SK-N-SH (cell line): ENCODE measurements around the gene LHFPL6. TPM values are rescaled to one million over a fixed set of nuclear protein-coding genes. Genes with fewer than 3 reads are reported as not detected.

Experiments used
- CTCF ChIA-PET: fragments of 300-600, 350-600 bp; formaldehyde crosslinking; extraction: SDS; loops from one replicate; lab custom pipeline; 2021; lab: Yijun Ruan, JAX
- POLR2A ChIA-PET: fragments of 350-600 bp; sonication (Branson Sonifier 250); formaldehyde crosslinking; extraction: SDS; loops from one replicate; lab custom pipeline; 2020; ENCODE audit warnings: antibody characterized with exemption, inconsistent platforms; lab: Yijun Ruan, JAX
- DNase-seq: peaks from one replicate; pipeline ENCODE4 v3.0.0; 2012
- H2AFZ ChIP-seq: fragments of 200-600 bp; sonication (generic); 2 replicates; pipeline ENCODE4 v1.8.1; 2016; ENCODE audit warnings: antibody characterized with exemption, mild to moderate bottlenecking, low read depth
- H3F3A ChIP-seq: fragments of 200-600 bp; sonication (generic); replicated peaks from 2 replicates; pipeline ENCODE3; 2016; ENCODE audit warnings: antibody characterized with exemption, mild to moderate bottlenecking; ENCODE audit not compliant: insufficient read depth
- H3K27ac ChIP-seq, 2 experiments: fragments of 200-500 bp in 1 of 2; fragments of 200-600 bp in 1 of 2; sonication (Bioruptor generic) in 1 of 2; sonication (generic), shearing (Covaris generic) in 1 of 2; 2 replicates each; pipeline versions ENCODE4 v1.5.1 to v1.6.1; 2014 to 2016; ENCODE audit warnings: low read depth in 2 of 2, inconsistent platforms in 1 of 2, low read length in 1 of 2, mild to moderate bottlenecking in 1 of 2, mixed read lengths in 1 of 2
- H3K27me3 ChIP-seq: fragments of 200-600 bp; sonication (generic), shearing (Covaris generic); 2 replicates; pipeline ENCODE4 v1.6.1; 2016; ENCODE audit warnings: mixed run types; ENCODE audit not compliant: insufficient read depth
- H3K36me3 ChIP-seq, 2 experiments: fragments of 200-500 bp in 1 of 2; fragments of 200-600 bp in 1 of 2; sonication (Bioruptor generic) in 1 of 2; sonication (generic) in 1 of 2; replicated peaks in 1 of 2; 2 replicates each; pipeline versions ENCODE3 to v1.5.1; 2014 to 2016; ENCODE audit warnings: low read length in 1 of 2, mild to moderate bottlenecking in 1 of 2; ENCODE audit not compliant: insufficient read depth in 2 of 2, control insufficient read depth in 1 of 2
- H3K4me1 ChIP-seq, 2 experiments: fragments of 200-500 bp in 1 of 2; fragments of 200-600 bp in 1 of 2; sonication (Bioruptor generic) in 1 of 2; sonication (generic), shearing (Covaris generic) in 1 of 2; 2 replicates each; pipeline versions ENCODE4 v1.5.1 to v1.6.1; 2014 to 2016; ENCODE audit warnings: low read depth in 1 of 2, low read length in 1 of 2, mixed run types in 1 of 2; ENCODE audit not compliant: insufficient read depth in 2 of 2, control insufficient read depth in 1 of 2
- H3K4me2 ChIP-seq: fragments of 200-600 bp; sonication (generic), shearing (Covaris generic); 2 replicates; pipeline ENCODE4 v1.6.1; 2017; ENCODE audit warnings: mixed run types
- H3K4me3 ChIP-seq, 2 experiments: fragments of 200-500 bp in 1 of 2; fragments of 200-600 bp in 1 of 2; sonication (Bioruptor generic) in 1 of 2; sonication (generic), shearing (Covaris generic) in 1 of 2; 2 replicates each; pipeline versions ENCODE4 v1.5.1 to v1.8.1; 2014 to 2016; ENCODE audit warnings: low read depth in 2 of 2, inconsistent platforms in 1 of 2, low read length in 1 of 2, mild to moderate bottlenecking in 1 of 2, mixed read lengths in 1 of 2, moderate library complexity in 1 of 2
- H3K79me2 ChIP-seq: fragments of 200-600 bp; sonication (generic); 2 replicates; pipeline ENCODE4 v1.8.1; 2017; ENCODE audit warnings: mild to moderate bottlenecking; ENCODE audit not compliant: insufficient read depth
- H3K9ac ChIP-seq: fragments of 200-600 bp; sonication (generic); 2 replicates; pipeline ENCODE4 v1.6.1; 2017; ENCODE audit warnings: mixed run types
- H3K9me2 ChIP-seq: fragments of 200-600 bp; sonication (generic); 2 replicates; pipeline ENCODE4 v1.6.1; 2017; ENCODE audit warnings: mixed run types
- H3K9me3 ChIP-seq: fragments of 200-600 bp; sonication (generic); 2 replicates; pipeline ENCODE4 v1.6.1; 2017; ENCODE audit warnings: mixed run types, mild to moderate bottlenecking, moderate library complexity
- H4K20me1 ChIP-seq: fragments of 200-600 bp; sonication (generic); 2 replicates; pipeline ENCODE4 v1.6.1; 2017; ENCODE audit warnings: mild to moderate bottlenecking, mixed run types; ENCODE audit not compliant: insufficient read depth
- ELF1 ChIP-seq: IDR thresholded peaks from 2 replicates; pipeline ENCODE4 v1.4.0; 2012
- EP300 ChIP-seq, 2 experiments: IDR thresholded peaks; 2 replicates each; pipeline versions ENCODE4 v1.4.0 to v1.6.1; 2012; ENCODE audit warnings: borderline replicate concordance in 1 of 2, low read depth in 1 of 2, low read length in 1 of 2
- FOXM1 ChIP-seq: IDR thresholded peaks from 2 replicates; pipeline ENCODE4 v1.4.0; 2012; ENCODE audit warnings: low read depth, mild to moderate bottlenecking
- GABPA ChIP-seq: IDR thresholded peaks from 2 replicates; pipeline ENCODE4 v1.4.0; 2012; ENCODE audit warnings: low read depth, mild to moderate bottlenecking
- NFIC ChIP-seq: IDR thresholded peaks from 2 replicates; pipeline ENCODE4 v1.4.0; 2012; ENCODE audit warnings: borderline replicate concordance
- RAD21 ChIP-seq: IDR thresholded peaks from 2 replicates; pipeline ENCODE4 v1.6.1; 2012; ENCODE audit warnings: mild to moderate bottlenecking, low read length
- RCOR1 ChIP-seq: fragments of 150-350 bp; IDR thresholded peaks from 2 replicates; pipeline ENCODE4 v1.6.1; 2017; ENCODE audit warnings: antibody characterized with exemption, low read length
- RXRA ChIP-seq: IDR thresholded peaks from 2 replicates; pipeline ENCODE4 v1.4.0; 2012; ENCODE audit warnings: low read depth, mild to moderate bottlenecking, borderline replicate concordance
- SIN3A ChIP-seq: IDR thresholded peaks from 2 replicates; pipeline ENCODE4 v1.6.1; 2012; ENCODE audit warnings: low read depth, mild to moderate bottlenecking, low read length, moderate library complexity, borderline replicate concordance
- TAF1 ChIP-seq: IDR thresholded peaks from 2 replicates; pipeline ENCODE4 v1.6.1; 2012; ENCODE audit warnings: low read depth, mild to moderate bottlenecking, low read length, moderate library complexity, borderline replicate concordance
- TEAD4 ChIP-seq: IDR thresholded peaks from 2 replicates; pipeline ENCODE4 v1.4.0; 2012; ENCODE audit warnings: mild to moderate bottlenecking, borderline replicate concordance; ENCODE audit not compliant: insufficient read depth
- WGBS: methylation state at CpG from one replicate; pipeline ENCODE4 v1.1.6; 2017; ENCODE audit warnings: low lambda C conversion rate; 5-methylcytosine and 5-hydroxymethylcytosine counted together
- polyA plus RNA-seq, 3 experiments: library from polyadenylated mRNA; depleted of rRNA; stranded (reverse); fragments of >200 nt; gene quantifications; 2 replicates each; pipeline ENCODE4 v1.2.3, GENCODE V29; 2012
- TF ChIP-seq, protein P1 (sequence below): IDR thresholded peaks from 2 replicates; pipeline ENCODE4; 2012
- TF ChIP-seq, protein P2 (sequence below): IDR thresholded peaks from 2 replicates; pipeline ENCODE4 v1.4.0; 2012; ENCODE audit warnings: low read depth, borderline replicate concordance
- TF ChIP-seq, protein P3 (sequence below): IDR thresholded peaks from 2 replicates; pipeline ENCODE4 v1.6.1; 2012; ENCODE audit warnings: mild to moderate bottlenecking, low read depth, low read length, moderate library complexity

LHFPL6 gene
- polyA plus RNA-seq, 1 of the 3 experiments (the other 2 are of a cell fraction): 22.2 TPM

DNA sequence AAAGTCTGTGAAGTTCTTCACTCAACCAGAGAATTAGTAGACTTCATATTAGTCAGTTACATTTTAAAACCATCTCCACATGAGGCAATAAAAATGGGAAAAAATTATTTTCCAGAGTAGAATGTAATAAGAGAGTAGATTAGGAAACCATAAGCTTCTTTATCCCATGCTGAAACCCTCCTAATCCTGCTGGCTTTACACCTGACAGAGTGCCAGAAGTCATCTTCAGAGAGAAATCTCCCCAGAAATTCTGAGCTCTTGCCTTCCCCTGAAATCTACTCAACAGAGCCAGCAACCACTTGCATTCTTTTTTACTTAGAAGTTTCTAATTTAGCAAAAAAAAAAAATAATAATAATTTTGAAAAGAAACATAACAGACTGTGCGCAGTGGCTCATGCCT lies 284.8 kb downstream of the LHFPL6 start:
- no peaks in the 10 kb centered on the region for H3K9me2 ChIP-seq
- H4K20me1 ChIP-seq: no peaks in the 10 kb centered on the region
- no peaks in the 10 kb centered on the region for H3K9me3 ChIP-seq
- H3K4me2 ChIP-seq: no peak overlapping the region
- H3K27ac ChIP-seq: no peak overlapping the region
- no peak for DNase-seq
- CTCF ChIA-PET: no interaction called here
- no peak for TF ChIP-seq EP300 (IDR thresholded peaks at IDR 0.05; ENCODE audit: borderline replicate concordance in 1 of 2, low read depth in 1 of 2, low read length in 1 of 2)
- no peak for TF ChIP-seq RCOR1
- no peak for TF ChIP-seq RAD21
- TF ChIP-seq FOXM1: no peak
- TF ChIP-seq NFIC: no peak
- TF ChIP-seq, protein P1, sequence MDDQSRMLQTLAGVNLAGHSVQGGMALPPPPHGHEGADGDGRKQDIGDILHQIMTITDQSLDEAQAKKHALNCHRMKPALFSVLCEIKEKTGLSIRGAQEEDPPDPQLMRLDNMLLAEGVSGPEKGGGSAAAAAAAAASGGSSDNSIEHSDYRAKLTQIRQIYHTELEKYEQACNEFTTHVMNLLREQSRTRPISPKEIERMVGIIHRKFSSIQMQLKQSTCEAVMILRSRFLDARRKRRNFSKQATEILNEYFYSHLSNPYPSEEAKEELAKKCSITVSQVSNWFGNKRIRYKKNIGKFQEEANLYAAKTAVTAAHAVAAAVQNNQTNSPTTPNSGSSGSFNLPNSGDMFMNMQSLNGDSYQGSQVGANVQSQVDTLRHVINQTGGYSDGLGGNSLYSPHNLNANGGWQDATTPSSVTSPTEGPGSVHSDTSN: no peak
- TF ChIP-seq SIN3A: no peak
- TF ChIP-seq TEAD4: no peak
- no peak for TF ChIP-seq TAF1
- TF ChIP-seq, protein P2, sequence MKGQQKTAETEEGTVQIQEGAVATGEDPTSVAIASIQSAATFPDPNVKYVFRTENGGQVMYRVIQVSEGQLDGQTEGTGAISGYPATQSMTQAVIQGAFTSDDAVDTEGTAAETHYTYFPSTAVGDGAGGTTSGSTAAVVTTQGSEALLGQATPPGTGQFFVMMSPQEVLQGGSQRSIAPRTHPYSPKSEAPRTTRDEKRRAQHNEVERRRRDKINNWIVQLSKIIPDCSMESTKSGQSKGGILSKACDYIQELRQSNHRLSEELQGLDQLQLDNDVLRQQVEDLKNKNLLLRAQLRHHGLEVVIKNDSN: no peak
- no peak for TF ChIP-seq RXRA
- TF ChIP-seq GABPA: no peak
- TF ChIP-seq, protein P3, sequence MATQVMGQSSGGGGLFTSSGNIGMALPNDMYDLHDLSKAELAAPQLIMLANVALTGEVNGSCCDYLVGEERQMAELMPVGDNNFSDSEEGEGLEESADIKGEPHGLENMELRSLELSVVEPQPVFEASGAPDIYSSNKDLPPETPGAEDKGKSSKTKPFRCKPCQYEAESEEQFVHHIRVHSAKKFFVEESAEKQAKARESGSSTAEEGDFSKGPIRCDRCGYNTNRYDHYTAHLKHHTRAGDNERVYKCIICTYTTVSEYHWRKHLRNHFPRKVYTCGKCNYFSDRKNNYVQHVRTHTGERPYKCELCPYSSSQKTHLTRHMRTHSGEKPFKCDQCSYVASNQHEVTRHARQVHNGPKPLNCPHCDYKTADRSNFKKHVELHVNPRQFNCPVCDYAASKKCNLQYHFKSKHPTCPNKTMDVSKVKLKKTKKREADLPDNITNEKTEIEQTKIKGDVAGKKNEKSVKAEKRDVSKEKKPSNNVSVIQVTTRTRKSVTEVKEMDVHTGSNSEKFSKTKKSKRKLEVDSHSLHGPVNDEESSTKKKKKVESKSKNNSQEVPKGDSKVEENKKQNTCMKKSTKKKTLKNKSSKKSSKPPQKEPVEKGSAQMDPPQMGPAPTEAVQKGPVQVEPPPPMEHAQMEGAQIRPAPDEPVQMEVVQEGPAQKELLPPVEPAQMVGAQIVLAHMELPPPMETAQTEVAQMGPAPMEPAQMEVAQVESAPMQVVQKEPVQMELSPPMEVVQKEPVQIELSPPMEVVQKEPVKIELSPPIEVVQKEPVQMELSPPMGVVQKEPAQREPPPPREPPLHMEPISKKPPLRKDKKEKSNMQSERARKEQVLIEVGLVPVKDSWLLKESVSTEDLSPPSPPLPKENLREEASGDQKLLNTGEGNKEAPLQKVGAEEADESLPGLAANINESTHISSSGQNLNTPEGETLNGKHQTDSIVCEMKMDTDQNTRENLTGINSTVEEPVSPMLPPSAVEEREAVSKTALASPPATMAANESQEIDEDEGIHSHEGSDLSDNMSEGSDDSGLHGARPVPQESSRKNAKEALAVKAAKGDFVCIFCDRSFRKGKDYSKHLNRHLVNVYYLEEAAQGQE: no peak
- TF ChIP-seq ELF1: no peak
- 84% methylated on average over 1 of the region's 1 CpG for WGBS
- H2AFZ ChIP-seq: no peak overlapping the region
- no peaks in the 10 kb centered on the region for H3K27me3 ChIP-seq
- H3K79me2 ChIP-seq: no peaks in the 10 kb centered on the region
- no peaks in the 10 kb centered on the region for H3K36me3 ChIP-seq
- no peak overlapping the region for H3K9ac ChIP-seq
- no peaks in the 10 kb centered on the region for H3K4me1 ChIP-seq
- no peak overlapping the region for H3K4me3 ChIP-seq
- H3F3A ChIP-seq: no peaks in the 10 kb centered on the region
- POLR2A ChIA-PET: no interaction called here
